GM19025 (cell line): ENCODE results near the gene UVRAG.

Experiments used
- ATAC-seq: cut with Tn5 transposase; IDR thresholded peaks from one replicate; pipeline ENCODE4 v1.9.1; 2021; ENCODE audit warnings: mild to moderate bottlenecking, low read depth, moderate library complexity; ENCODE audit not compliant: unreplicated experiment

The UVRAG gene

GRCh38 chr11:75814677-75815344 lies at the start of gene UVRAG:
Gene UVRAG, plus strand, starts transcription at chr11:75815210. Its CDS starts 198 bp downstream, at chr11:75815408.
- peak; percentile 76 for ATAC-seq

DNA sequence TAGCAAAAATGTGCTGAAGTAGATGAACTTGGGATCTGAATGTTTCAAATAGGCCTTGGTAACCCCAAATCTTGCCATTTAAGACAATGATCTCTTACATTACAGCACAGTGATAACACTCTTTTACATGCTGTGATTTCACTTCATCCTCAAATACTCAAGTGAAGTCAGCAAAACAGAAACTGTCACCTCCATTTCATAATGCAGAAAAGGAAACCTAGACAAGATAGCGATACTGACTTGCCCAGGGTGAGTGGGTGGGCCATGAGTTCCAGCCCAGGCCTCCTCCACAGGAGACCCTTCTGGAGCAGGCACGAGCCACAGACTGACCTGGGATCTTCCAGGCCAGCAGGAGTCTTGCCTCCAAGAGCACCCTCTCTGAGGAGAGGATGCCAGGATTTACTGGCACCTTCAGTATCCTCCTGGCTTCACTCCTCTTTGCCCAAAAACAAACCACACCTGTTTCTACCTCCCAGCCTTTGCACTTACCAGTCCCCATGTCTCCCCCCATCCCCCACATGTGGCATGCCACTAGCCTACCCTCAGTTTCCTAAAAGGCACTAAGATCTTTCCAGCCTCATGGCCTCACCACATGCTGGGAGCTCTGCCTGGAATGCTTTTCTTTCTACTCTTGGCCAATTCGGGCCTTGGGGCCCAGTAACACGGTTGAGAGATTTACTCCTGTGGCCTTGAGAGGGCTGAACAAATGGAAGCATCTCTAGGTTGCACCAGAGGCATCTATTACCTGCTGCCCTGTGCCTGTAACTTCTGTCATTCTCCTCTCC lies 48.4 kb upstream of the UVRAG start:
- no peak for ATAC-seq

DNA sequence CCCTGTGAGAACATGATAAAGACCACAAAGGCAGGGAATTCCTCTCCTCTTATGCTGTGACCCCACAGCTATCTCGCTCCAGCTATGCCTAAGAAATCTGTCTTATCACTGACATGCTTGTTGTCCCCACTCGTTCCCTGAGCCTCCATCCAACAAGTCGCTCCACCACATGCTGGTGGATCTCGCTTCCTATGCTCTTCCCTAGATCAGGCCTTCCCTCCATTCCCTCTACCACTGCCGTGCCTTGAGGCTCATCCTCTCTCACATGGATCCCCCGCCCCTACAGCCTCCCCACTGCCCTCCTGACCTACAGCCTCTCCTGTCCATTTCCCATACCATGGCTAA lies 47.8 kb upstream of the UVRAG start:
- no peak for ATAC-seq

GRCh38 chr11:75767793-75768111 lies 47.3 kb upstream of the UVRAG start:
- no peak for ATAC-seq

GRCh38 chr11:75768112-75768908 lies 46.7 kb upstream of the UVRAG start, which contains the start of gene DGAT2:
Gene DGAT2, plus strand, starts transcription at chr11:75768778. Its CDS starts 214 bp downstream, at chr11:75768992.
- ATAC-seq = peak; percentile 72

DNA sequence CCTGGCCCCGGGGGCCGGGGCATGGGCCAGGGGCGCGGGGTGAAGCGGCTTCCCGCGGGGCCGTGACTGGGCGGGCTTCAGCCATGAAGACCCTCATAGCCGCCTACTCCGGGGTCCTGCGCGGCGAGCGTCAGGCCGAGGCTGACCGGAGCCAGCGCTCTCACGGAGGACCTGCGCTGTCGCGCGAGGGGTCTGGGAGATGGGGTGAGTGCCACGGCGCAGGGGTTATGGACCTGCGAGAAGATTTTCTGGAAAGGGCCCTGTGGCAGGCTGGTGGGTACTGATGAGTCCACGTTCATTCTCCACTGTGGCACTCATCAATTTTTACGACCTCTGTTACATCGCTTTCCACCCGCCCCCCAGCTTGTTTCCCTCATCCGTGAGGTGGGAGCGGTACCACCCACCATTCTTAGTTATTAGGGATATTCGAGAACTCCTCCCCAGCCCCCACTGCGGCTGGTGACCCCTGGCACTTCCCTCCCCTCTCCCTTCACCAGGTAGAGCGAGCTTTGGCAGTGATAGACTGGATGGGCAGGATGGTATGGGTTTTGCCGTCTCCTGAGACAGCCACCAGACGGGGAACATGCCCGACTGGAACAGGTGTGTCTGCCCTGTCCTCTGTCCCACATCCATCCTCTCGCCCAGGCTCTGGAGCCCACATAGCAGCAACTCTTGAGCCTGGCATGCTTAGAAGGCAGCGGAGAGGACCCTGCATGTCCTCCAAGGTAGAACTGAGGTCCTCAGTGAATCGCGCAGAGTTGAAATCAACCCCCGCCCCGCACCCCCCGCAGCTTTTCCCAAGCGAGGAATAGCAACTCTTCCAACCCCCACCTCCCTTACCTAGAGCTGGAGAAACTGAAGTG lies 45.9 kb upstream of the UVRAG start:
- ATAC-seq = no peak

DNA sequence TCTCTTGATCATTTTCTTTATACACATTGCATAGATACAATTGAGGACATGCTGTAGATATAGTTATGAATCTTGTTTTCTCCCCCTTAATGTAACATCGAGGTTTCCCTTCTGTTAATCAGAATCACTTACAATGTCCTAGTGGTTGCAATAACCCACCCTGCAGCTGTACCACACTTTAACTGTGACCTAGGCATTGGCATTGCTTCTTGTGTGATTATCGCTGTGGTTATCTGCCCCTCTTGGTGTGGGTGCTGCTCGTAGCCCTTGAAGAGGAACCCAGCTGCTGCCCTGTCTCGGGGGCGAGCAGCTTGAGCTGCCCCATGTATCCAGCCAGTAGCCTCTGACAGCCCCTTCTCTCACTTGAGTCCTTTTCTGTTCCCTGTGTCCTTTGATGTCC lies 44.9 kb upstream of the UVRAG start:
- no peak for ATAC-seq

DNA sequence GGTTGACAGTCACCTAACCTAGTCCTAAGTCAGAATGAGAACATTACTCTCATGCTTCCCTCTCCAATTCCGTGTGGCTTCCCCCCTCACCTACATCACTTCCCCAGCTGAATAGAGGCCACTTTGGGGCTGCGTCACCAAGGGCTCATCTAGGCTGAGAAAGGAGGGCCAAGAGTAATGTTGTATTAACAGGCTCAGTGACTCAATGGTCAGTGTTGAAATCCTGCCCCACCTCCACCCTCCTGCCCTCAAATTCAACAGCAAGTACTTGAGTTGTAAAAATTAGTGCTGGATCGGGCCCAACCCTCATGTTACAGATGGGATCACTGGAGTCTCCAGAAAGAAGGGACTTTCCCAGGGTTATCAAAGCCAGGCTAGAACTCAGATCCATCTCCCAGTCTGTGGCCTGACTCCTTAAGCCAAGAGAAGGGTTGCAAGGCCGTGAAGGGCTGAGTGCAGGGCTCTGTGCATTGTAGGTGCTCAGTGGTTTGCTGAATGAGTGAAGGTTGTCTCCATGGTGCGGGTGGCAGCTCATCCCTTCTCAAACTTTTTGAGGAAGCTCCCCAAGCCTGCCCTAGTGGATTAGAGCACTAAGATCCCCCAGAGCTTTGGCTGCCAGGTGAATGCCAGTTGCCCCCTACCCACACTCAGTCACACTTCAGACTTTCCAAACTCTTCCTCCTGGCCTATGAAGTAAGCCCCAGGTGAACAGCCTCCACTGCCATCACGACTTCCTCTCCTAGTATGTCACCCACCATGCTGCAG lies 43.2 kb upstream of the UVRAG start:
- ATAC-seq = no peak

DNA sequence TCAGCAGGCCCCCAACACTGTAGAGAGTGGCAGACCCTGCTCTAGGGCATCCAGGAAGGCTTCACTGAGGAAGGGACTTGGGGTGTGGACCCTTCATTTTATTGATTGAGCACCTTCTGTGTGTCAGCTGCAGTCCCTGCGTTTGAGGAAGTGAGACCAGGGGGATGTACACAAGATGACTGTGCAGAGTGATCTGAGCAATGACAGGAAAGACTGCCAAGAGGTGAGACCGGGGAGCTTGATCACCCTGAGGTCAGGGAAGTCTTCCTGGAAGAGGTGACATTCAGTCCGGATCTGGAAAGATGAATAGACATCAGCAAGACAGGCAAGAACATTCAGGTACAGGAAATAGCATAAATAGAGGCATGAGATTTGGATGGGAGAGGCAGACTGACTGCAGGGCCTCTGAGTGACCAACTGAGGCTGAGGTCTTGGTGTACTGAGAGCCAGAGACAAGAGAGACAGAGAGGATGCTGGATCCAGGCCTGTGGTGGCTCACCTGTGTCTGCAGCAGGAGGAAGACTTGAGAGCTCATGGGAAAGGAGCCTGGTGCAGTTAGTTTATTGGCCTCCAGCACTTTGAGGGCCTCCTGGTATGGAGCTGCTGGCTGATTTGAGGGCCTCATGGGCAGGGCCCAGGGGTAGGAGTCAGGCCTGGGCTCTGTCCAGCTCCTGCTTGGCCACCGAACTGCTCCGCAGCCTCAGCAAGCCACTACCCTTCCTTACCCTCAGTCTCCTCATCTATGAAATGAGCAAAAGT lies 41.2 kb upstream of the UVRAG start:
- peak; percentile 76 for ATAC-seq

DNA sequence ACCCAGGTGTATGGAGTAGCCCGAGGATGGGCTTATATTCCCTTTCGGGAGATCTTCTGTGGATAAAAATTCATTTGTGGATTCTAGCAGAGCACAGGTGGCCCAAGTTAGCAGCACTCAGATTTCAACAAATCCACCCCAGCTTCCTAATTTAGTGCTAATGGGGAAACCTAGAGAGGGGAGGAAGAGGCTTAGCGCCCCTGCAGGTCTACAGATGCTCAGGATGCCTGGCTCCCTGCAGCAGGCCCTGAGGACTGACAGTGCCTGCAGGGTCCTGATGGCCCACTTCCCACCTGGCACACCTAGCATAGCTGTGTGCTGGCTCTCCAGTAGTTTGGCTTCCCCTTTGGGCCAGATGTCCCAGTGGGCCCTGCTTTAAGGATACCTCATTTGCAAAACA lies 40.0 kb upstream of the UVRAG start:
- no peak for ATAC-seq

- no peak for ATAC-seq
These were observed 38.5 kb upstream of the UVRAG start for GRCh38 chr11:75776546-75776945.

- no peak for ATAC-seq
These were observed 37.4 kb upstream of the UVRAG start for GRCh38 chr11:75777461-75778110.

DNA sequence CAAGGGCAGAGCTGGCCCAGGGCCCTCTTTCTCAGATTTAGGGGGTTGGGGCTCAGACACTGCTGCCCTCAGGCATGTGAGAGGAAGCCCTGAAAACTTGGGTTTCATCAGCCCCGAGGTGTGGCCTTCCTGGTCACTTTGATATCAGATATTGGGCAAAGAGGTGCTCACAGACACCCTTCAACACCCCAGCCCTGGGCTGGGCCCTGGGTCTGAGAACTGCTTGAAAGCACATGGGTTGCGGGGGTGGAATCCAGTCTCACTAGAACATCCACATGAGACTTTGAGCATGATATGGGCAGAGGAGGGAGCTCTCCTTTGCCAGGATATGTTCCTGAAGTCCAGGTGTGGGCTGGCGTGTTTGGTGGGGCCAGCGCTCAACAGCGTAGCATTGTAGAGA lies 36.0 kb upstream of the UVRAG start:
- ATAC-seq = no peak

DNA sequence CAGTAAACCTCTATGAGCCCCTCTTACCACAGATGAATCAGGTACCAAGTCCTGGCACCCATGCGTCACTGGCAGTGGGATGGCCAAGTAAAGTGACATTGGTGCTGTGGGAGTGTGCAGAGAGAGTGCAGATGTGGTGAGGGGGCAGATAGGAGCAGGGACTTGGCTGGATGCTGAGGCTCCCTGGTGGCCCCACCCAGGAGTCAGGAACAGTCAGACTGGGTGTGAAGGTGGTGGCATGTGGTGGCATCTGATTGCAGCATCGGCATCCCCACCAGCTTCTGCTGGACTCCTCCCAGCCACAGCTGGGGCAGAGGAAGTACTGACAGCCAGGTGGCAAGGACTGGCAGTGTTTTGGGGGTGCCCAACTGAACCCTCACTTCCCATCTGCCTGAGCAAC lies 35.0 kb upstream of the UVRAG start:
- ATAC-seq = no peak

GRCh38 chr11:75780888-75781287 lies 34.1 kb upstream of the UVRAG start:
- ATAC-seq = no peak

DNA sequence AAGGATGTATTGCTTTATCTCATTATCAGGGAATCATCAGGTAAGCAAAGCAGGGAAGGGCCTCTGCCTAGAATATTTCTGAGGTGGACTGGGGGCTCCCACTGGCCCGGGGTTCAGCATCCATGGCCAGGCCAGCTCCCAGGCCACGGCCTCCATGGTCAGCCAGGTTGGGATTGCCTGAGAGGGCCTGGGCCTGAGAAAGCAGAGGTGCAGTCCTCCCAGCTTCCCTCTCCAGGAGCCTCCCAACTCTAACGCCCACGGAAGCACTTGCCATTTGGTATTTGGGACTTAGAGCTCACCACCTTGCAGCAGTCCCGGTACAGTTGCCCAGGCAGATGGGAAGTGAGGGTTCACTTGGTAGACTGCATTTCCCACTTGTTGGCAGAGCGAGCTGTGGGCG lies 33.7 kb upstream of the UVRAG start:
- ATAC-seq = no peak

GRCh38 chr11:75781831-75782230 lies 33.2 kb upstream of the UVRAG start:
- ATAC-seq = no peak

- no peak for ATAC-seq
These were observed 32.3 kb upstream of the UVRAG start for GRCh38 chr11:75782540-75783263.
